Liver (tissue), 9 donors: ENCODE data around the gene PSMD1. TPM values are rescaled to one million over a fixed set of nuclear protein-coding genes. Genes with fewer than 3 reads are reported as not detected.

Source experiments
- DNase-seq: peaks from one replicate; pipeline ENCODE4 v3.0.0-alpha.2; 2017; ENCODE audit warnings: low spot score
- H3K27ac ChIP-seq, 2 donors: one replicate each; pipeline ENCODE4 v1.7.0; 2013; ENCODE audit warnings: inconsistent platforms in 2 of 2, low read length in 2 of 2, control low read depth in 1 of 2, low read depth in 1 of 2, mild to moderate bottlenecking in 1 of 2
- H3K27me3 ChIP-seq, 4 donors: one replicate each; pipeline versions ENCODE4 v1.6.1 to v1.7.0; 2013; ENCODE audit warnings: low read length in 3 of 4, inconsistent platforms in 1 of 4, mild to moderate bottlenecking in 1 of 4, moderate library complexity in 1 of 4; ENCODE audit not compliant: control insufficient read depth in 4 of 4, insufficient read depth in 4 of 4
- H3K36me3 ChIP-seq, 4 donors: one replicate each; pipeline versions ENCODE4 v1.6.1 to v1.7.0; 2013; ENCODE audit warnings: low read length in 3 of 4, mild to moderate bottlenecking in 3 of 4, low read depth in 1 of 4, moderate library complexity in 1 of 4; ENCODE audit not compliant: control insufficient read depth in 4 of 4, insufficient read depth in 3 of 4
- H3K4me1 ChIP-seq, 4 donors: one replicate each; pipeline versions ENCODE4 v1.6.1 to v1.7.0; 2013; ENCODE audit warnings: low read length in 3 of 4, mild to moderate bottlenecking in 3 of 4, moderate library complexity in 1 of 4; ENCODE audit not compliant: control insufficient read depth in 4 of 4, insufficient read depth in 4 of 4
- H3K4me3 ChIP-seq, 3 donors: one replicate each; pipeline versions ENCODE4 v1.6.1 to v1.7.0; 2013; ENCODE audit warnings: low read length in 3 of 3, control low read depth in 1 of 3, low read depth in 1 of 3, mild to moderate bottlenecking in 1 of 3
- H3K9ac ChIP-seq, 2 donors: one replicate each; pipeline ENCODE4 v1.7.0; 2013; ENCODE audit warnings: low read length in 2 of 2, mild to moderate bottlenecking in 2 of 2, moderate library complexity in 2 of 2, control low read depth in 1 of 2, low read depth in 1 of 2
- H3K9me3 ChIP-seq, 4 donors: one replicate each; pipeline versions ENCODE4 v1.6.1 to v1.7.0; 2013; ENCODE audit warnings: low read length in 3 of 4; ENCODE audit not compliant: control insufficient read depth in 4 of 4
- FOXA1 ChIP-seq: IDR thresholded peaks from 2 replicates; pipeline ENCODE4 v1.6.1; 2016; ENCODE audit warnings: antibody characterized with exemption
- FOXA2 ChIP-seq: IDR thresholded peaks from 2 replicates; pipeline ENCODE4 v1.6.1; 2016; ENCODE audit warnings: antibody characterized with exemption
- GABPA ChIP-seq, 2 donors: IDR thresholded peaks in 1 of 2; conservative IDR thresholded peaks in 1 of 2; 2 replicates each; pipeline ENCODE4 v1.6.1; 2016; ENCODE audit warnings: antibody characterized with exemption in 2 of 2, mild to moderate bottlenecking in 1 of 2, moderate library complexity in 1 of 2
- HNF4G ChIP-seq: IDR thresholded peaks from 2 replicates; pipeline ENCODE4 v1.6.1; 2016; ENCODE audit warnings: antibody characterized with exemption
- NR2F2 ChIP-seq: IDR thresholded peaks from 2 replicates; pipeline ENCODE4 v1.6.1; 2016; ENCODE audit warnings: antibody characterized with exemption
- RAD21 ChIP-seq, 2 donors: IDR thresholded peaks; 2 replicates each; pipeline ENCODE4 v1.6.1; 2016; ENCODE audit warnings: antibody characterized with exemption in 2 of 2, mild to moderate bottlenecking in 2 of 2
- REST ChIP-seq: IDR thresholded peaks from 2 replicates; pipeline ENCODE4 v1.6.1; 2016; ENCODE audit warnings: antibody characterized with exemption, mild to moderate bottlenecking
- RXRA ChIP-seq, 2 donors: IDR thresholded peaks; 2 replicates each; pipeline ENCODE4 v1.6.1; 2017 to 2018; ENCODE audit warnings: antibody characterized with exemption in 2 of 2, mild to moderate bottlenecking in 1 of 2
- SP1 ChIP-seq: IDR thresholded peaks from 2 replicates; pipeline ENCODE4 v1.6.1; 2018; ENCODE audit warnings: antibody characterized with exemption, mild to moderate bottlenecking
- TAF1 ChIP-seq: conservative IDR thresholded peaks from 2 replicates; pipeline ENCODE4 v1.6.1; 2016; ENCODE audit warnings: antibody characterized with exemption, mild to moderate bottlenecking
- ZBTB33 ChIP-seq: IDR thresholded peaks from 2 replicates; pipeline ENCODE4 v1.6.1; 2016; ENCODE audit warnings: antibody characterized with exemption
- WGBS: extraction: QIAGEN DNeasy Blood & Tissue Kit; methylation state at CpG from one replicate; pipeline ENCODE4 v1.1.7; 2013; 5-methylcytosine and 5-hydroxymethylcytosine counted together
- polyA plus RNA-seq, 2 donors: library from polyadenylated mRNA; stranded (reverse) in 1 of 2; unstranded in 1 of 2; fragments of 200-250 nt in 1 of 2; fragments of >200 nt in 1 of 2; fragmentation: Nextera tagmentation in 1 of 2; extraction: Ambion mirVana in 1 of 2; gene quantifications; one replicate each; pipeline versions ENCODE4 v1.2.1 to v1.2.3, GENCODE V29; 2013 to 2015
- total RNA-seq, 2 donors: library from RNA; depleted of rRNA; stranded (reverse); fragments of >200 nt; gene quantifications; one replicate each; pipeline ENCODE4 v1.2.3, GENCODE V29; 2014
- TF ChIP-seq, protein P1 (sequence below): fragments of 150-350 bp; IDR thresholded peaks from 2 replicates; pipeline ENCODE4 v1.5.1; 2017; ENCODE audit warnings: improper control_type of control experiment, low read depth, low read length; ENCODE audit not compliant: missing input control
- TF ChIP-seq, protein P2 (sequence below): IDR thresholded peaks from 2 replicates; pipeline ENCODE4 v1.6.1; 2016; ENCODE audit warnings: antibody characterized with exemption
- donor health status: healthy.
- donor health status: healthy.
- donor health status: healthy.
- donor health status: healthy.
- donor health status: healthy.

Gene PSMD1
- total and polyA plus RNA-seq, 4 donors = 31.7 to 83.3 (median 68.1) TPM

GRCh38 chr2:231169488-231169887 is 112.8 kb downstream of the PSMD1 start:
- H3K4me1 ChIP-seq = no peaks in the 10 kb centered on the region
- DNase-seq = no peak
- peaks cover 3 to 55% (median 51%) of the 10 kb centered on the region in 4 donors for H3K36me3 ChIP-seq
- no peaks in the 10 kb centered on the region for H3K27me3 ChIP-seq
- no peak overlapping the region for H3K9ac ChIP-seq
- WGBS = 91% methylated on average over 3 of the region's 3 CpGs
- no peaks in the 10 kb centered on the region for H3K9me3 ChIP-seq
- H3K4me3 ChIP-seq = no peak overlapping the region
- H3K27ac ChIP-seq = no peak overlapping the region
- TF ChIP-seq RAD21 (IDR thresholded peaks at IDR 0.05) (no peak), RXRA (IDR thresholded peaks at IDR 0.05) (no peak), GABPA (IDR thresholded peaks at IDR 0.05 in 1 of 2, conservative IDR thresholded peaks at IDR 0.05 in 1 of 2) (no peak), FOXA2 (no peak), HNF4G (no peak), SP1 (no peak)
- TF ChIP-seq, protein P1, sequence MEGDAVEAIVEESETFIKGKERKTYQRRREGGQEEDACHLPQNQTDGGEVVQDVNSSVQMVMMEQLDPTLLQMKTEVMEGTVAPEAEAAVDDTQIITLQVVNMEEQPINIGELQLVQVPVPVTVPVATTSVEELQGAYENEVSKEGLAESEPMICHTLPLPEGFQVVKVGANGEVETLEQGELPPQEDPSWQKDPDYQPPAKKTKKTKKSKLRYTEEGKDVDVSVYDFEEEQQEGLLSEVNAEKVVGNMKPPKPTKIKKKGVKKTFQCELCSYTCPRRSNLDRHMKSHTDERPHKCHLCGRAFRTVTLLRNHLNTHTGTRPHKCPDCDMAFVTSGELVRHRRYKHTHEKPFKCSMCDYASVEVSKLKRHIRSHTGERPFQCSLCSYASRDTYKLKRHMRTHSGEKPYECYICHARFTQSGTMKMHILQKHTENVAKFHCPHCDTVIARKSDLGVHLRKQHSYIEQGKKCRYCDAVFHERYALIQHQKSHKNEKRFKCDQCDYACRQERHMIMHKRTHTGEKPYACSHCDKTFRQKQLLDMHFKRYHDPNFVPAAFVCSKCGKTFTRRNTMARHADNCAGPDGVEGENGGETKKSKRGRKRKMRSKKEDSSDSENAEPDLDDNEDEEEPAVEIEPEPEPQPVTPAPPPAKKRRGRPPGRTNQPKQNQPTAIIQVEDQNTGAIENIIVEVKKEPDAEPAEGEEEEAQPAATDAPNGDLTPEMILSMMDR = no peak

- WGBS = 81% methylated on average over 1 of the region's 1 CpG
- peaks cover 3 to 54% (median 50%) of the 10 kb centered on the region in 4 donors for H3K36me3 ChIP-seq
- H3K27ac ChIP-seq = no peak overlapping the region
- H3K4me3 ChIP-seq = no peak overlapping the region
- no peak overlapping the region for H3K9ac ChIP-seq
- no peaks in the 10 kb centered on the region for H3K4me1 ChIP-seq
- H3K9me3 ChIP-seq = no peaks in the 10 kb centered on the region
- DNase-seq = no peak
- TF ChIP-seq FOXA1 (no peak), SP1 (no peak), HNF4G (no peak), GABPA (IDR thresholded peaks at IDR 0.05 in 1 of 2, conservative IDR thresholded peaks at IDR 0.05 in 1 of 2) (no peak)
- TF ChIP-seq, protein P2, sequence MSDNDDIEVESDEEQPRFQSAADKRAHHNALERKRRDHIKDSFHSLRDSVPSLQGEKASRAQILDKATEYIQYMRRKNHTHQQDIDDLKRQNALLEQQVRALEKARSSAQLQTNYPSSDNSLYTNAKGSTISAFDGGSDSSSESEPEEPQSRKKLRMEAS = no peak
- TF ChIP-seq, protein P1 = no peak
- H3K27me3 ChIP-seq = no peaks in the 10 kb centered on the region
These were observed 113.4 kb downstream of the PSMD1 start for GRCh38 chr2:231170055-231170454.

- H3K4me3 ChIP-seq = no peak overlapping the region
- 96% methylated on average over 3 of the region's 3 CpGs for WGBS
- no peaks in the 10 kb centered on the region for H3K9me3 ChIP-seq
- no peak overlapping the region for H3K9ac ChIP-seq
- peaks cover 1 to 39% (median 33%) of the 10 kb centered on the region in 4 donors for H3K36me3 ChIP-seq
- no peak for DNase-seq
- H3K27ac ChIP-seq = no peak overlapping the region
- no peaks in the 10 kb centered on the region for H3K27me3 ChIP-seq
- H3K4me1 ChIP-seq = no peaks in the 10 kb centered on the region
- TF ChIP-seq FOXA2 = no peak
- TF ChIP-seq FOXA1 = no peak
- TF ChIP-seq, protein P2 = no peak
- no peak for TF ChIP-seq GABPA (IDR thresholded peaks at IDR 0.05 in 1 of 2, conservative IDR thresholded peaks at IDR 0.05 in 1 of 2)
- TF ChIP-seq RAD21 (IDR thresholded peaks at IDR 0.05) = no peak
- TF ChIP-seq, protein P1 = no peak
- no peak for TF ChIP-seq SP1
- TF ChIP-seq HNF4G = no peak
- no peak for TF ChIP-seq ZBTB33
- no peak for TF ChIP-seq NR2F2
- TF ChIP-seq TAF1 = no peak
- TF ChIP-seq REST = no peak
- TF ChIP-seq RXRA (IDR thresholded peaks at IDR 0.05) = no peak
These were observed 115.4 kb downstream of the PSMD1 start for GRCh38 chr2:231172025-231172424.
